Stimulated activated CD8-positive, alpha-beta memory T cell treated with anti-CD3 and anti-CD28 coated beads, Interleukin-7, amount 100 ng/mL, for 48 hours (primary cell): Measurements from ENCODE around the gene GALNT9.
"Not testable (repeated sequence)": the region's sequence is repeated elsewhere in the genome, so short reads cannot be mapped to it uniquely, and the experiment has no call there.

Experiments
- DNase-seq, 2 donors: peaks; one replicate each; pipeline ENCODE4 v3.0.0-alpha.2; 2020; ENCODE audit warnings: low read depth in 1 of 2; ENCODE audit errors: extremely low read depth in 1 of 2

Gene GALNT9

DNA sequence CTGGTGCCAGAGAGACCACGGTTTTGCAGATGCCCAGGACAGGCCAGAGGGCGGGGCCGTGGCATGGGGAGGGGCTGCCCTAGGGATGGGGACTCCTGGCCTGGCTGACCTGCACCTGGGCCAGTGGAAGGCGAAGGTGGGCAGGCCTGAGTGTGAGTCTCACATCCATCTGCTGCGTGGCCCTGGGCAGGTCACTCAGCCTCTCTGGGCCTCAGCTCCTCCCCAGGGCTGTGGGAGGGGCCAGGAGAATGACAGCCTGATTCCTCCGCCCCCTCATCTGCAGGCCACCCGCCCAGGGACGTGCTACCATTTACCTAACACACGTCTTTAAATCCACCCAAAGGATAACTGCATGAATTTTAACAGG is 90.9 kb downstream of the GALNT9 start:
- no peak for DNase-seq

GRCh38 chr12:132237772-132238487 is 91.5 kb downstream of the GALNT9 start:
- DNase-seq = no peak

DNA sequence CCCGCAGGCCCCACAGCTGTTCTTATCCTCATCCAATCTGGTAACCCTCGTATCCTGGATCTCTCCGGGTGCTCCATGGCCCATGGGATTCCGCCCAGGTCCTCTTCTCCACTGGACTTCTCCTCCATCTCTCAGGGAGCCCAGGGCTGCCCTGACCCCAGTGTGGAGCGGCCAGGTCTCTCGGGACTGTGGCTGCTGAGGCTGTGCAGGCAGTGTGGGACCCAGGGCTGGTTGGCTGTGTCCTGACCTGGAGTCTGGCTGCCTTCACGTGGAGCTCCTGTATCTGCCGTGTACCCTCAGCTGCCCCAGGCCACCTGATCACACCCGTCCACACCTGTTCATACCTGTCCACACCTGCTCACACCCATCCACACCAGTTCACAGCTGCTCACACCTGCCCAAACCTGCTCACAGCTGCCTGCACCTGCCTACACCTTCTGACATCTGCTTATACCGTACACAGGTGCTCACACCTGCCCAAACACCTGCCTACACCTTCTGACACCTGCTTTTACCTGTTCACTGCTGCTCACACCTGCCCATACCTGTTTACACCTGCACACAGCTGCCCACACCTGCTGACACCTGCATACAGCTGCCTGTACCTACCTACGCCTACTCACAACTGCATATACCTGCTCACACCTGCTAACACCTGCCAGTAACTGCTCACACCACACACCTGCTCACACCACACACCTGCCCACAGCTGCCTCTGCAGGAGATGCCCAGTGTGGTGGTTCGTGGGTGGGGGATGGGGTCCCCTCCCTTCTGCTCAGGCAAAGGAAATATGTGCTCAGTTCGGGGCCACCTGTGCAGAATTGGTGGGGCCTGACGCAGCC is 92.2 kb downstream of the GALNT9 start:
- no peak for DNase-seq

DNA sequence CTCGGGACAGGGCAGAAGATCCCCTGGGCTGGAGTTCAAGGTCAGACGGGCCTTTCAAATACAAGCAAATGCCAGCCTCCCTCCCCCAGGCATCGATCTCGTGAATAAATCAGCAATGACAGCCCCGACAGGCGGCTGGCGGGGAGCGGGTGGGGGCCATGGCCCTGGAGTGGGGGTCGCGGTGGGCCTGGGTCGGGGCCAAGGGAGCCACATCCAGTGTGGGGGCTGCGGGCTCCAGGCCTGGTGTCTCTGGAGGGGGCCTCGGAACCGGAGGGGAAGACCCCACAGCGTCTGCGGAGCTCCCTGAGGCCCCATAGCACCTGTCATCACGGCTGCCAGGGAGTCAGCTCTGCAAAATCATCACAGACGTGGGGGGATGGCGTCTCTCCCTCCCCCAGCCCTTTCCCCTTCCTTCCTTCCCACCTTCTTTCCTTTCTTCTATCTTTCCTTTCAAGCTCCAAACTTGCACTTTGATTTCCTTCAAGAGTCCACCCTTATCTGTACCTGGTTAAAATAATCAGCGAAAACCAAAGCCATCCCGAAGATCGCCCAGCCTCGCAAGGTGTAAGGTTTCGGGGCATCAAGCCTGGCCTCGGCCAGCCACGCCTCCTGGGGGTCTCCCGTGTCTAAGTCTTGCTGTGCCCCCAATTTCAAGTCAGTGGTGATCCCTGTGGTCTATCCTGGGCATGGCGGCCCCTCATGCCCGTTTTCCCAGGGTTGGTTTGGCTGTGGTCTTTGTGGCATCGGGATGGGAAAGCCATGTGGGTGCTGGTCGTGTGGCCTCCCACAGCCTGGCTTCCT is 93.1 kb downstream of the GALNT9 start:
- DNase-seq = no peak

- no peak for DNase-seq
These were observed 94.1 kb downstream of the GALNT9 start for GRCh38 chr12:132235116-132235820.

- DNase-seq = no peak
These were observed 99.0 kb downstream of the GALNT9 start for GRCh38 chr12:132230381-132230780.

- no peak for DNase-seq
These were observed 99.5 kb downstream of the GALNT9 start for GRCh38 chr12:132229926-132230325.

DNA sequence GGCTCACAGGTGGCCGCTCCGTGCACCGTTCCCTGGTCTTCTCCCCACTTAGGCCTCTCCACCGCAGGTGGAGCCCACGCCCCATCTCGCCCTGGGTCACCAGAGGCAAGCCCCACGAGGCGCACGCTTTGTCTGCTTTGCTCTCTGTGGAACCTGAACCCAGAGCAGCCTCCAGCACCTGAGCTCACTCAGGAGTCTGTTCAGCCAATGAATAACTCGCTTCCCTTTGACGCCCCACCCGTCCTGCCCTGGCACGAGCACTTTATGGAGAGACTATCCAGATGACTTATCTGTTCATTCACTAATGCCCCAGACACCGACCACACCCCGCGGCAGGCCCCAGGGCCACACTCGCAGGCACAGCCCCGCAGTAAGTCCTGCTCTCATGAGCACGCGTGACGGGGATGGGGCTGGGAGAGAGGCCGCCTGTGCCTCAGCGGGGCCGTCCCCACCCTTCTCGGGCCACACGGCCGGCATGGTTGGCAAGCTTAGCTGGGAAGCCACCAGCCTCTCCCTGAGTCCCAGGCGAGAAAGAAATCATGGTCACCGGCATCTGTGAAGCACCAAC is 100.1 kb downstream of the GALNT9 start:
- DNase-seq = no peak

- DNase-seq = no peak
These were observed 100.8 kb downstream of the GALNT9 start for GRCh38 chr12:132228476-132229192.

DNA sequence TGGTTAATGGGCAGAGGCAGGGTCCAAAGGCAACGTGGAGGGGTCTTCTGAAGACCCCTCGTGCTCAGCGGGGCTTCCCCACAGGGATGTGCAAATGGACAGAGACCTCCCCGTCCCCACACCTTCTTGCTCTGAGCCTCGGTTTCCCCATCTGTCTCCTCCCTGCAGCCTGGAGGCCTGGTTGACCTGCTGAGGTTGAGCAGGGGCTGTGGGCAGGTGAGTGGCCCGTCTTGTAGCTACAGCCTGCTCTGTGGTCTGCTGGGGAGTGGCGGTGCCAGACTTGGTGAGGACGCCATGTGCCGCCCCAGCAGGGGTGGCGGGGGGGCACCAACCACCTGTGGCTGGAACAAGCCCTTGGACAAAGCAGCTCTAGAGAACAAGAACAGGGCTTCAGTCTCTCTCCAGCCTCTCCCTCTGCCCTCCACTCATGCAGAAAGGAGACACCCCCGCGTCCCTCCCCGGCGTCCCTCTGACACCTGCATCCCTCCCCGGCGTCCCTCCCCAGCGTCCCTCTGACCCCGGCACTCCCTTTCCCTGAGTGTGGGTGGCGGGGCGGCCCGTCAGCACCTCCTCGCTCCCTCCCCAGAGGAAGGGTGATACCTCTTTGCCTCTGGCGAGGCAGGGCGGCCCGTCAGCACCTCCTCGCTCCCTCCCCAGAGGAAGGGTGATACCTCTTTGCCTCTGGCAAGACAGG is 101.5 kb downstream of the GALNT9 start:
- no peak for DNase-seq

DNA sequence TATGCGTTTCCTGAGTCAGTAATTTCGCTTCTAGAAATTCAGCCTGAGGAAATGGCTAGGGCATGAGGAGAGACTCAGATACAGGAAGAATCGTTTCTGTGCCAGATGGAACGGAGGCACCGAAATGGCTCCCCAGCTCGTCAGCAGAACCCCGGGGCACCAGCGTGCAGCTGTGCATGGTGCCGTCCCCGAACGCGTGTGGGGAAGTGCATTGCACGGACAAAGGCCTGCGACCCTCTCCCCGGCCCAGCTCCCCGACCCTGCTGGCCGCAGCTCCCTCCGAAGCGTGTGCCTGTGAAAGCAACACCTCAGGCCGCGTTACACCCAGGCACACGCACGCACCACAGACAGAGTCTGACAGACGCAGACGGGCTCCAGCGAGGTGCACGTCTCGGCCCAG is 102.3 kb downstream of the GALNT9 start:
- no peak for DNase-seq

- no peak for DNase-seq
These were observed 102.8 kb downstream of the GALNT9 start for GRCh38 chr12:132226604-132227003.

DNA sequence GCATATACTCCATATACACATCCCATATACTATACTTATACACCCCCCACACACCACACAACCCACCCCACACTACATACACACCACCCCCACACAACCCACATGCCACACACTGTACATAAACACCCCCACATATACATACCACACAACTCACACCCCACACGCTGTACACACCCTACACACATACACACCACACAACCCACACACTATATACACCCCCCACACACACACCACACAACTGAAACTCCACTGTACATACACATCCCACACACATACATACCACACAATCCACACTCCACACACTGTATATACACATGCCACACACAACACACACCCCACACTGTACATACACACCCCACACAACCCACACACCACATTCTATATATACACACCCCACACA is 104.2 kb downstream of the GALNT9 start:
- DNase-seq = no peak

GRCh38 chr12:132224484-132224883 is 104.9 kb downstream of the GALNT9 start:
- DNase-seq = no peak

DNA sequence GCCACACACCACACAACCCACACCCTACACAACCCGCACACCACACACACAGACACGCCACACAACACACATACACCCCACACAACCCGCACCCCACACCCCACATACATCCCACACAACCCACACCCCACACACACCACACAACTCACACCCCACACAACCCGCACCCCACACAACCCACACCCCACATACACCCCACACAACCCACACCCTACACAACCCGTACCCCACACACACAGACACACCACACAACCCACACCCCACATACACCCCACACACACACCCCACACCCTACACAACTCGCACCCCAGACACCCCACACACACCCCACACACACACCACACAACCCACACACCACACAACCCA is 106.6 kb downstream of the GALNT9 start:
- DNase-seq = no peak

DNA sequence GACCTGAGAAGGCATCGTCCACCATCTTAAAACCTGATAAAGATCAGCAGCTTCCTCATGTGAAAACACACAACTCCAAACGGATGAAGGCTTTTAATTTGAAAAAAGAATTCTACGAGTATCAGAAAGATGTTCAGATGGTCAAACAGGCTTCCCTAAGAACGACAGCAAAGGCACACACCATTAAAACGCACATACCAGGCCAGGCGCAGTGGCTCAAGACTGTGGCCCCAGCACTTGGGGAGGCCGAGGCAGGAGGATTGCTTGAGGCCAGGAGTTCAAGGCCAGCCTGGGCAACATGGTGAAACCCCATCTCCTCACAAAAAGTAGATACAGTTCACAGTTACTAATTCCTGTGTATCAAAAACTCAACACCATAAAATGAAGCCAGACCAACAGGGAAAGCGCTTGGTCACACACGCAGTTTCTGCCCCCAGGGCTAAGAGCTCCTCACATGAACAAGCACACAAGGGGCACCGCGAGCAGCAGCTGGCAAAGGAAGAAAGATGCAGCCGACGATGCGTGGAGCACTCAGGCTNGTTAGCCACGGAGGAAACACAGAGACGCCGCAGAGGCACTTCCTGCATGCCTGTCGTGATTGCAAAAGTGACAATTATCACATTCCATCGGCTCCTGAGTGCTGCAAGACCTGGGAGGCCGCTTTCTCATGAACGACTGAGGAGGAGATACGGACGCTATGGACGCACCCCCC is 107.1 kb downstream of the GALNT9 start:
- DNase-seq = no peak

- DNase-seq = not testable (repeated sequence)
These were observed 109.6 kb downstream of the GALNT9 start for GRCh38 chr12:132219761-132220160.

GRCh38 chr12:132219323-132219722 is 110.1 kb downstream of the GALNT9 start:
- no peak for DNase-seq

DNA sequence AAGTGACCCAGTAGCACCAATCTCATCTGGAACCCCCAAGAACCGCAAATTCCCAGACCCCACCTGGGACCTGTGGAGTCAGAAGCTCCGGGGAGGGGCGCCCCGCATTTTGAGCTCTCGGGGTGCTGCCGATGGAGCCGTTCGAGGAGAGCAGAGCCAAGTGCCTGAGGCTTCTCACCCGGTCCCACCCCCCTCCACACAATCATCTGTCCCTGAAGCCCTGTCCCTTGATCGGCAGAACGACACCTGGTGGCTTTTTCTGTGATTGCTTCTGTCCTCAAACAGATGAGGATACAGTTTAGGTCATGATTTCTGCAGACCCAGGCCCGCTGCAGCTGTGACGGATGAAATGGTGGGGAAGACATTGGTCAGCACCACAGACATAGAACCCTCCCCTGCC is 110.5 kb downstream of the GALNT9 start:
- DNase-seq = peak in 1 of 2 donors; percentile 14
